ENCODE measurements around the gene NTPCR.

NTPCR gene

DNA sequence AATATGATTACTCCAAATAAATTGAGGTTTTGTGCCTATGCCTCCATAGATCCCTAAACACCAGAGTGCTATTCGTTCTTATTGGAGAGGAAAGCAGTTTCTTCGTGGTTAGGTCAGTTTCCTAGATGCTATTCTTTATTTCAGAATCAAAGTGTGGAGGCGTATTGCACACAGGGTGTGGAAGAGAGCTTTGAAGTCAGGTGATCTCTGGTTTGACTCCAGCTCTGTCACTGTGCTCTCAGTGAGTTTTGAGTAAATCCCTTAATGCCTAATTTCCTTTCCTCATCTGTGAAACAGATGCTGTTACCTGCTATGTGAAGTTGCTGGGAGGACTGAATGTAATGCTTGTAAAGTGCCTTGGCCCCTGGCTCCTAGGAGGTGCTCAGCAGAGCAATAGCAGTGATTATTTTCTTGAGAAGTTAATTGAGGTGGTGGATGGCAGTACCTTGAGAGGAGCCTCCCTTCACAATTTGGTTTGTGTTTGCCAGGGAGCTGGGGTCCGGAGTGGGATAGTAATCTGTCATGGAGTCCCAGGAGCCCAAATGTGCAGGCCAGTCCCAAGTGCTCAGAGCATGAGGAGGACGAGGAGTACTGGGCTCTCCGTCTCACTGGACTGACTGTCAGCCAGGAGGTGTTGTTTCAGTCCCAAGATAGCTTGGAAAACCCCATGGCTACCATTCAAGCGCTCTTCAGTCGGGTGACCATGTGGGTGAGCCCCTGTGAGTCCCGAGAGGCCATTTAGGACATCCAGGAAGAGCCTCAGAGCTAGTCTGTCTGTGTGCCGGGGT, 14.9 kb downstream of the NTPCR start:
- DNase-seq: no peak

DNA sequence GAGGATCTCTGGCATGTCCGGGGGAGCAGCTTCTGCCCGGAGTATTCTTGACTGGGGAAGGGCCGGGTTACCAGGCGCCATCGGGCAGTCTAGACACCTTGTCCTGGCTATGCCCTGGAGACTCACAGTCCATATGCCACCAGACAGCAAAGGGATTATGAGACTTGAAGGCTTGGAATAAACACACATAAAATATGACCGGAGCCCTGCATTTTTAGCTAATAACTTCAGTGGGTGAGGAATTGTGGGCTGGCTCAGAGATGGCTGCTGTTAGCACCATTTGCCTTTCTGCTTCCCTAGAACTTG, 15.5 kb downstream of the NTPCR start:
- DNase-seq: no peak

DNA sequence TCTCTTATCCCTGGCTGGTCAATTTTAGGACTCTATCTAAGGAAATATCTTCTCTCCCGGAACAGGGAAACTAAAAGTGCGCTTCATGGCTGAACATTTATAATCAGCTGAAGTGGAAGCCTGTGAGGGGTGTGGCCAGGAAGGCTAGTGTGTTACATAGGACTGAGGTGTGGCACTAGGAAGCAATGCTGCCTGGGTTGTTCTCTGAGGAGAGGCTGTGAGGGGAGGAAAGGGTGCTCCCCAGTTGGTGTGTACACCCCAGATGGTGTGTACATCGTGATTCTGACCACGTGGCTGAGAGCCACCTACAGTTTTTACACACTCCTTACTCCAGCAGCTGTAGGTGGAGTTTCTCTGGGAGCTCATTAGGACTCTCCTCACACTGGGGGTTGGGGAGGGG, 16.3 kb downstream of the NTPCR start:
- DNase-seq: no peak

DNA sequence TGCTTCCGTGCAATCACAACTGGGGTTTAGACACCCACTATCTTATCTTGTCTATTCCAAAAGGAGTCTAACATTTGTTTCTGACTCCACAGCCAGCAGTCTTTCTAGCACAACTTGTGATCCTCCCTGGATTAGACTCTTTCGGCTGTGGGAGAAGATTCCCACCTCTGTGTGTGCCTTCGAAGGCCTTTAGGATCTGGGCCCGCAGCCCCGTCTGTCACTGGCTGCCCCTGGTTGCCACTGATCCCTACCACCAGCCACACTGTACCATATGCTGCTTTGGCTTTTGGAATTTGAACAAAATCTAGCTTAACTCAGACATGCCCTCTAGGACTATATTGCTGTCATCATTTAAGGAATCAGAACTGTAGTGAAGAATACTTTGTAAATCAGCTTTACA, 18.0 kb downstream of the NTPCR start:
- no peak for DNase-seq

DNA sequence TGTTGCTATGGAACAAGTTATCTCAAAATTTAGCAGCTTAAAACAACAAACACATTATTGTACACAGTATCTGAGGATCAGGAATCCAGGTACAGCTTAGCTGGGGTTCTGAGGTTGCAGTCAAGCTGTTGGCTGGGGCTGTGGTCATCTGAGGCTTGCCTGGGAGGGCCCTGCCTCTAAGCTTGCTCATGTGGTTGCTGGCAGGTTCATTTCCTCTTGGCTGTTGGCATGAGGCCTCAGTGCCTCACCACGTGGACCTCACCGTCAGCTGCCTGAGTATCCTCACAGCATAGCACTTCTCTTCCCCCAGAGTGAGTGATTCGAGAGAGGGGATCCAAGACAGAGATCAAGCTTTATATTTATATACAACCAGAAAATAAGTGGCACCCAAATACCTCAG, 18.6 kb downstream of the NTPCR start:
- peak; percentile 33 for DNase-seq

DNA sequence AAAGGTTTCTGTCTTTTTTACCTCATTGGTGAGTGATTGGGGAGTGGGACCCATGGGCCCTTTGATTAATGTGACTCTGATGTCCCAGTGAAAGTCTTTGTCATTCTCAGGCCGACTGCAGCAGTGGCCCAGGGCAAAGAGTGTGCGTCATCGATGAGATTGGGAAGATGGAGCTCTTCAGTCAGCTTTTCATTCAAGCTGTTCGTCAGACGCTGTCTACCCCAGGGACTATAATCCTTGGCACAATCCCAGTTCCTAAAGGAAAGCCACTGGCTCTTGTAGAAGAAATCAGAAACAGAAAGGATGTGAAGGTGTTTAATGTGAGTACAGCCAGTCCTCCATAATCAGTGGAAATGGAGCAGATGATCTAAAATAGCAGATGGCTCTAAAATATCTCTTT, 19.4 kb downstream of the NTPCR start:
- no peak for DNase-seq

DNA sequence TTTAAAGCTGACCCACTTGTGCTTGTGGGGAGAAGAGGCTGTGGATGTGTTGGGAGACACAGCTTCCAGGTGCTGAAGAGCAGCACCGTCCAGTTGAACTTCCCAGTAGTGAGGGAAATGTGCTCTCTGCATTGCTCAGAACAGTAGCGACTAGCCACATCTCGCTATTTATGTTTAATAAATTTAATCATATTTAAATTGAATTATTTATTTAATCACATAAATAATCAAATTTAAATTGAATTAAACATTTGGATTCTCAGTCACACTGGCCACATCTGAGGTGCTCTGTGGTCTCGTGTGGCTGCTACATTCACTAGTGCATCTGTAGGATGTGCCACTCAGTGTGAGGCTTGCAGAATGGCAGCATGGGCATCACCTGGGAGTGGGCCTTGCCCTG, 20.1 kb downstream of the NTPCR start:
- no peak for DNase-seq

DNA sequence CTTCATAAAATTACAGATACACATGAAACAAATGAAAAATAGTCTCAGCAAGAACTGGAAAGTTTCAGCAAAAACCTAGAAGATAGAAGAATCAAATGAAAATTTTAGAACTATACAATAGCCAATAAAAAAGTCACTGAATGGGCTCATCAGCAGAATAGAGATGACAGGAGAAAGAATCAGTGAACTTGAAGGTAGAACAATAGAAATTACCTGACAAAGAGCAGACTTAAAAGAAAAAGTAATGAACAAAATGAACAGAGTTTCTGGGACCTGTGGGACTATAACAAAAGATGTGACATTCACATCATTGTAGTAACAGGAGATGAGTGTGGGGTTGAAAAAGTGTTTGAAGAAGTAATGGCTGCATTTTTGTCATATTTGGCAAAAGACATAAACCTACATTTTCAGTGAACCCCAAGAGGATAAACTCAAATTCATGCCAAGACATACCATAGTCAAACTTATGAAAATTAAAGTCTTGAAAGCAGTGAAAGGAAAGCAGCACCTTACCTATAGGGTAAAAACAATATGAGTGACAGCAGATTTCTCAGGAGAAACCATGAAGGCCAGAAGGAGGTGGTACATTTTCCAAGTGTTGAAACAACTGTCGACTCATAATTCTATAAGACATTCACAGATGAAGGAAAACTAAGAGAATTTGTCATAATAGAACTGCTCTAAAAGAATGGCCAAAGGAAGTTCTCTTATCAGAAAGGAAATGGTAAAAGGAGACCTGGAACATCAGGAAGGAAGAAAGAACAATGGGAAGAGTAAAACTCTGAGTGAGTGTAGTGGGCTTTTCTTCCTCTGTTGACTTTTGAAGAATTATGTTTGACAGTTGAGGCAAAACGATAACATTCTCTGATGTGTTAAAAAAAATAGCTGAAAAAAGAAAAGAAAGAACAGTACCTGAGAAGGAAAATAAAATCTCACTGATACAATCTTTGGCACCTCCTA, 23.5 kb downstream of the NTPCR start:
- no peak for DNase-seq

DNA sequence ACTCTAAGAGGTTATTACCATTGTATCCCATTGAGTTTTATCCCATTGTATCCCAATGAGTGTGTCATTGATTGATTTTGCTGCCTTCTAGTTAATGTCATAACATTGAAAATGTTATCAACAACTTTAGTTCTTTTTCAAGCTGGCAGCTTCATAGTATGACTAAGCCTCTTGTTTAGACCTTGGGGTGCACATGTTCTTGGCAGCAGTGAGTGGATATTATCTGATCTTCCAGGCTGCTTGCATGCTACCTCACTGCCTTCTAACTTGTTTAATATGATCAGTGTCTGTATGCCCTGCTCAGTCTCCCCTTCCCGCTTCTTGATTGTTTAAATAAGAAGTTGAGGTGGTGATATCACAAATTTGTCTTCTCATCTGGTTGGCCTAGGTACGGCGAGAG, 24.6 kb downstream of the NTPCR start:
- no peak for DNase-seq

DNA sequence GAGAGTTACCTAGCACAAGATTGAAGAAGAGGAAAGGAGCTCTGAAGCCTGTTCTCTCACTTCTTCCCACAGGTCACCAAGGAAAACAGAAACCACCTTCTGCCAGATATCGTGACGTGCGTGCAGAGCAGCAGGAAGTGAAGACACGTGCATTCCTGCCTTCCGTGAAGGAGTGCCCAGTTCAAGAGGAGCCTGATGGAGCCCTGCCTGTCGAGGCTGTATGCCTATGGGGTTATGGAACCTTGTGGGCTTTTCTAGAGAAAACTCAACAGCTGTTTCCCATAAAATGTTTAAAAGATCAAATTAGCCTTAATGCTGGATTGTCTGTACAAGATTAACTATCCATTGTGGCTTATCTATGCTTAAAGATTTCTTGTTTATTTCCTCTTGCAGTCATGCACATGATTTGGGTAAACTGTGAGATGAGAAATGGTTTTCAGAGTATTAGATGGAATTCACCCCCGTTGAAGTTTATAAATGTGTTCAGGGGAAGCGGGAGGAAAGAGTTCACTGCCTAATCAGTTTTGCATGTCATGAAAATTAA, 27.8 kb downstream of the NTPCR start:
- no peak for DNase-seq

DNA sequence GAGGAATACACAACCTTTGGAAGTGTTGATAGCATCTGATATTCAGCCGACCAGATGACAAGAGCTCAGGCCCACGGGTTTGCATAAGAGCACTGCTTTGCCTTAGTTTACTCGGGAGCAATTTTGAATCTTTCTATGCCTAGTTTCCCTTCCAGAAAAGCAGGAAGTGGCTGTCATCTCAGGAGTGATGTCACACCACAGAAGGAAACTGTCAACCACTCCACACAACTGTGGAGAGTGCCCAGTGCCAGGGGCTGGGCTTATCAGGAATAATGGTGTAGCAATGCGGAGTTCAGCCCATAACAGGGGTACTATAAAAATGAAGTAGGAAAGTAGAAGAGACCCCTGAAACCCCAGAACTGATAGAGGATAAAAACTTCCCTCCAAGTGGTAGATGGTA, 28.4 kb downstream of the NTPCR start:
- no peak for DNase-seq

DNA sequence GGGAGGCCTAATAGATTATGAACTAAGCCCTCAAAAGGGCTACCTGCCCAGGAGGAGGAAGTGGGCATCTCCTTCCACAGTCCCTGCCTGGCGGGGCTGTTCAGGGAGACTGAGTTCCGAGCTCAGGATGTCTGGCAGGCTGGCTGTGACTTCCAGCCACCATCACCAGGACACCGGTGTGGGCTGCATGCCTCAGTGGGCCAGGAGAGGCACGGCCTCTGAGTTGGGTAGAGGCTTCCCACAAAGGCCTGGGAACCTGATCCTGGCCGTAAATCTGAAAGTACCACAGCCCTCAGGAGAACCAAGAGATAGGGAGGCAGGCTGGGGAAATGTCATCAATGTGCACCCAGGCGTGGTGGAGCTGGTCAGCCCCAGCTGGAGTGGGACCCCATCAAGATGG, 29.1 kb downstream of the NTPCR start:
- DNase-seq: no peak

DNA sequence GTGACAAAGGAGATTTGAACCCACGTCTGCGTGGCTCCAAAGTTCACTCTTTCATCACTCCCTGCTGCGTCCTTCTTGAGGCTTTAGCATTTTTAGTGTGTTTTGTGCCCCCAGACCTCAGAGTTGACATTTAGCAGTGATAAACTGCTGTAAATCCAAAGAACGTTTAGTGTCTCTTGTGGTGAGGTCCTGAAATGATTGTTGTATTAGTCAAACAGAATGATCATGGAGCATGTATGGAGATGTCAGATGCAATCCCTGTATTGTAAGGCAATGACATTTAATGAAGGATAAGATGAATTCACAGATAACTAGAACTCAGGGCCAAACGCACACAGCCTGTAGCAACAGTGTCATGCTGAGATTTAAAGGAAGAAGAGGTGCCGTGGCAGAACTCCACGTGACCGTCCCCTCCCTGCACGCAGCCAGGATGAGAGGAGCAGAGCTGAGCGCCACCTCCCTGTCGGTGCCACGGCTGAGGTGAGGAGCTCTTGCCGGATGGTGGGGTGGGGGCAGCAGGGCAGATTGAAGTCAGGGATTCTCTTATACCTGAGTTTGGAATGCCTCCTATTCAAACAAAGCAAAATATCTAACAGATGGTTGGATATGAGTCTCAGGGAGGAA, 30.1 kb downstream of the NTPCR start:
- no peak for DNase-seq

DNA sequence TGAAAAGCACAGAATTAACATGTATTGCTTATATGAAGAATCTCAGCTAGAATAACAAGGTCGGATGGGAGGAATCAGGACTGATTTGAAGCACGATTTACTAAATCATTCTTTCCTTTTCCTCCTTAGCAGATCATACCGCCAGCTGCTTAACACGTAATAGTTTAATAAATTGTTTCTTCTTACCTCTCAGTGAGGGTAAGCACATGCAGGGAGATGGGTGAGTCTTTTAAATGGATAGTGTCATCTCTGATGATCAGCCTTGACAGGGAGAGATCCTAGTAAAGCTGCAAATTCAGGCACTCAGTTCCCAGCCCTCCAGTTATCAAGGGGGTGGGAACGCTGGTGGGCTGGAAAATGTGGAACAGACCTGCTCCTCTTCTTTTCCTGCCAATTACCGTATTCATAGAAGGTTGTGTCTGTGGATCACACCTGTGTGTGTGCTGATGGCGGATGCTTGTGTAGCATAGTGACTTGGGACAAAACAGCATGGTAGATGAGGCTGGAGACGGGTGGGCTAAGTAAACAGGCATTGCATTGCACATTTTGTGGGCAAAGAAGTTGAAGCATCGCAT, 30.7 kb downstream of the NTPCR start:
- no peak for DNase-seq

DNA sequence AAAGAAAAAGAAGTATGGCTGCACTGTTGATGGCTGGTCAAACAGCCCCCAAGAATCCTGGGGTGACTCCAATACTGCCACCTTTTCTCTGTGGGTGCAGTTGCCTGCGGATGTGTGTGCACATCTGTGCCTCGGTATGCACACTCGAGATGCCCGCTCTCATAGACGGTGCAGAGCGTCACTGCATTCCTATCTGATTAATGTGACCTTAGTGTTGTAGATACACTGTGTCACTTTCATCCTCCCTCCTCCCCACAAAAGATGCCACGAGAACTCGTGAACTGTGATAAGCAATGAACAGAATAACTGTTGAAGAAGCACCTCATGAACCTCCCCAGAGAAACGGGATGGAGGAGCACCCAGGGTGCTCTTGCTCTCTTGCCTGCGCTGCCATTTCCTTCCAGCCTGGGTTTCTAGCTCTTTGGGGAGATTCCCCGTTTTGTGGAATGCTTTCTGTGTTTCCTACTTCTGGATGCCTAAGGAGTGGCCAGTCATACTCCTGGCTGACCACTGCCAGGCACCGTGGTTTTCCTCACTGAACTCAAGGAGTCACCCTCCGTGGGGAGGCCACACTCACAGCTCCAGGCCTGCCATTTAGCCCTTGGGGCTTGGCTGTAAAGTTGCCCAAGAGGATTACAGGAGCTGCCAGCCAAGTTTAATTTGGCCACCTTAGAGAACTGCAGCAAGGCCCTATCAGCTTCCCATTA, 32.0 kb downstream of the NTPCR start:
- no peak for DNase-seq

DNA sequence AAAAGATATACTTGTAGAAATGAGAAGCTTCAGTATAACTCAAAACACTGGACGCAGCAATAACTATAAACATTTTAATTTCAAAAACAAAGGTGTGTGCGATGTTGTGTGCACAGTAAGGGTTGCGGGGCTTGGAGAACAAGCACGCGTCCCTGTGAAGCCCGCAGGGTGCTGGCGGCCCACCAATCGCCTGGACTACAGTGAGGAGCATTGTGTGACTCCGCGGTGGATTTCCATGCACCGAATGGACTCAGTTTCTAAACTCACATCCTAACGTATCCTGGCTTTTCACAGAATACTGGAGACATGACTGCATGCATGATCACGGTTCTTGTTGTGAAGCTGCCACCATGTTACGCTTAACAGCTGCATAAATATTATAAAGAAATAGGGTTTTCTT, 33.0 kb downstream of the NTPCR start:
- DNase-seq: no peak

DNA sequence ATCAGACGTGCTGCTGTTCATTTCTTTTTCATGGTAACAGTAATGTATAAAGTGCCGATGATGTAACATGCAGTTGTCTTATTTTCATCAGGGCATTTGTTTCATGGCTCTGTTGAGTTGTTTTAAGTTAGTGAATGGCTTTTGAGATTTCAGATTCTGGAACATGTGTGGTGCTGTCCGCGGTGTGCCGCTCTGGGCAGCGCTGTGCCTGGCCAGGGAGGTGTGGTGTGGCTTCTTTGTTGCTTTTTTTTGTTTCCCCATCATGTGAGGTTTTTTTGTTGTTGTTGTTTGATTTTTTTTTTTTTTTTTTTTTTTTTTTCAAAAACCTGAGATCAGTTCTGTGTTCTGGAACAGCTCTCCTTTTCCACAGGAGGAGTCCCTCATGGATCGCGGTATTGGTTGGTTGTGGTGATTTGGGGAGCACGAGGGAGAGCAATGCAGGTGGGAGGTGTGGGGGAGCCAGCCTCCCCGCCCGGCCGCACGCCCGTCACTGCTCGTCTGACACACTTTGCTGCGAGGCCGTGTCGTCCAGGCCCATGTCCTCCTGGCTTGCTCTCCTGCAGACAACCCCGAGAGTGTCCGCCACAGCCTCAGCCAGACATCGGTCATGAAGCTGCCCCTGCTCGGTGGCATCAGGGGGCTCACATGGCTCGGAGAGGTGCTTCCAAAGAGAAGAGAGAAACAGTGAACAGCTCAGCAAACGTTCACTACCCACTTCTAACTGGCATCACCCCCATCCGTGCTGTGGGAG, 33.6 kb downstream of the NTPCR start:
- no peak for DNase-seq

DNA sequence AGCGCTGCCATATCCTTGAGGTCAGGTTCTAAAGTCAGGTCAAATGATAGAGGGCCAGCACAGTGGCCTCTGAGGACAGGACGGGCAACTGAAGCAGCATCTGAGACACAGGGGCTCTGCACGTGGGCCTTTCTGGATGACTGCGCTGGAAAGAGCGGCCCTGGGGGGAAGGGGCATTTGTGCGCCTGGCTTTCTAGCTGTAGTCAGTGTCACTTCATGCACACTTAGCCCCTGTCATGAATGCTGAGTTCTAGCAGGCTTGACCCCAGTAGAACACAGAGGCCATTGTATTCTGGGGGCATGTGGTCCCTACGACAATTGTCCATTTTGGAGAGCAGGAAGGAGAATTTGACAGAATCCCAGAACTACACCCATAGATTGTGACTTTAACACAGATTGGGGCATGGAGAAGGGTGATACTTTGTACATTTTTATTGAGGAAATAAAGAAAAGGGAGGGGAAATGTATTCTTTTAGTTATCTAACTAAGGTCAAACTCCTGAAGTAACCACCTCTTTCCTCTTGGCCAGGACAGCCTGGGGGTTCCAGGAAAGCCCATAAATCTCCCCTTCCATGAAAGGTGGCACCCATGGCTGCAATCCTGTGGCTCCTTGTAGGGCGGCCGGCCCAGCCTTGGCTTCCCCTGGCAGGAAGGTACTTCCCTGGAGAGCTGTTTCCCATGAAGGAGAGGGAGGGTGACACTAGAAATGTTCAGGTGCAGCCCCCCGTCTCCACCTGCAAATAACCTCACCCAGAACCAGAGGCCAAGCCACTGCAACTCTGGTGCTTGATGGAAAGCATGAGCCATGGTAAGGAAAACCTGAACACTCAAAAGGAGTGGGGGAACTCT, 34.4 kb downstream of the NTPCR start:
- DNase-seq: no peak

DNA sequence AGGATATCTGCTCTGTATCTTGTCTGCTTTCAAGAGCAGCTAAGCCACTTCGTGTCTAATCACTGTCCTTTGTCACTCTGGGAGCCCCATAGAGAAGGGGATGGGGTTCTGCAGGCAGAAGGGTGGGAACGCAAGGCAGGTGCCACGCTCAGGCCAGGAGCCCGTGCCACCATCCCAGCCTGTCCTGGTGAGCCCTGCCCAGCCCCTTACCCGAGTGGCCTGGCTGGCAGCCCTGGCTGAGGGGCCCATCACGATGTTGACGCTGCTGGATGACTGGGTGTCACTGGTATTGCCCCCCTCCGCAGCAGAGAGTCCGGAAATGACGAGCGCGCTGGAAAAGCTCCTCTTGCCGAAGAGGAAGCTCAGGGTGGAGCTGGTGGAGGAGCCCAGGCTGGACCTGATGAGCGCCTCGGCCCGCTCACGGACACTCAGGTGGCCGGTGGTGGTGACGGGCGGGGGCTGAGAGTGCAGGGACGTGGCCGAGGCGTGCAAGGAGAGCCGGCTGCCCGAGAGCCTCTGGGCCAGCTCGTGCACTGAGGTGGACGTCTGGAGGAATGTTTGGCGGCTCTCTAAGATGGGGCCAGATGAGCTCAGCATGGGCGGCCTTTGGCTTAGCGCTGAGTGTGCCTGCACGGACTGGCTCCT, 35.6 kb downstream of the NTPCR start:
- DNase-seq: no peak

DNA sequence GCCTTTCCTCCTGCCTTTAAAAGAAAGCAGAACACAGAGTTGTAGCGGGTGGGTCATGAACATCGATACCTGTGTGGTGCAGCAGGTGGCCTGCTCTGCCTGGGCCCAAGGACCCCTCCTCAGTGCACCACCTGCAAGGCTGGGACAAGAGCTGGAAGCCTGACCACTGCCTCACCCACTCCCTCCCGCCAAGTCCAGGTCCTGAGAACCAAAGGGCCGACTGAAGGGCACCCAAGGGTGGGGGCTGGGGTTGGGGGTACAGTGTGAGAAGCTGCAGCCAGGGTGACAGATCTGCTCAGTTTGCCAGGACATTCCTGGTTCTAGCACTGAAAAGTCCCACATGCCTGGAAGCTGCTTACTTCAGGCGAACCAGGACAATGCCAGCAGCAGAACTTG, 36.1 kb downstream of the NTPCR start:
- no peak for DNase-seq

All from NCI-H2029 (cell line).